Measurements from ENCODE around the gene COX6A1. TPM values are rescaled to one million over a fixed set of nuclear protein-coding genes. Genes with fewer than 3 reads are reported as not detected.

COX6A1 gene
- total RNA-seq, 1 experiment from 2014 or later, result 2,042 TPM

DNA sequence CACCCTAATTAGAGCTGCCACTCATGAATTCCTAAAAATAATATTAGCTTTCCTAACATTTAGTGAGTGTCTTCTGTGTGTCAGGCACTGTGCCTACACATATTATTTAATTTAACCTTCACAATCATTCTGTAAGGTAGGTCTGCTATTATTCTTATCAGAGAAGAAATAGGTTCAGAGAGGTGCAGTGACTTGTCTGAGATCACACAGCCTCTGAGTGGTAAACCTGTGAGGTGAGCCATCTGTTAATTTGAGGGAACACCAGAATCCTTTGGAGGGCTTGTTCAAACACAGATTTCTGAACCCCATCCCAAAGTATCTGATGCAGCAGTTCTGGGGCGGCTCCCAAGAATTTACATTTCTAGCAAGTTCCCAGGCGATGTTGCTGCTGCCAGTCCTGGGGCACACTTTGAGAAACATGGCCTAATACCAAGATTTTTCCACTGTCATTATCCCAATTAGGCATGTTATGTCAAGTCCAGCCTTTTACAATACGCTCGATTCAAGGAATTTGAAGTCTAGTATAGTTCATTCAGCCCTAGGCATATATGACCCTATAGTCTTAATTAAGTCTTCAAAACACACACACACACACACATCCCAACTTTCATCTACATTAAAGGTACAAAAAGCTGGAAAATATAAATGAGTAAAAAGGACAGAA, 19.9 kb upstream of the COX6A1 start:
- Histone ChIP-seq H3K9me3 (ENCODE audit: low read length) (no peaks in the 10 kb centered on the region), H3K4me1 (ENCODE audit: insufficient read depth, low read length) (no peaks in the 10 kb centered on the region), H3K4me3 (ENCODE audit: low read length) (no peak overlapping the region), H3K9me2 (replicated peaks; ENCODE audit: low read length) (no peaks in the 10 kb centered on the region), H3K27me3 (ENCODE audit: low read length) (no peaks in the 10 kb centered on the region), H3F3A (ENCODE audit: low read length, unreplicated experiment) (no peaks in the 10 kb centered on the region), H3K79me2 (ENCODE audit: low read length) (no peaks in the 10 kb centered on the region), H3K36me3 (ENCODE audit: low read depth, low read length) (no peaks in the 10 kb centered on the region), H4K20me1 (ENCODE audit: low read length) (no peaks in the 10 kb centered on the region), H3K4me2 (ENCODE audit: low read length) (no peak overlapping the region), H3K9ac (ENCODE audit: low read length) (no peak overlapping the region), H2AFZ (ENCODE audit: low read length) (no peak overlapping the region), H3K27ac (ENCODE audit: low read length) (no peak overlapping the region)
- TF ChIP-seq, protein P1, sequence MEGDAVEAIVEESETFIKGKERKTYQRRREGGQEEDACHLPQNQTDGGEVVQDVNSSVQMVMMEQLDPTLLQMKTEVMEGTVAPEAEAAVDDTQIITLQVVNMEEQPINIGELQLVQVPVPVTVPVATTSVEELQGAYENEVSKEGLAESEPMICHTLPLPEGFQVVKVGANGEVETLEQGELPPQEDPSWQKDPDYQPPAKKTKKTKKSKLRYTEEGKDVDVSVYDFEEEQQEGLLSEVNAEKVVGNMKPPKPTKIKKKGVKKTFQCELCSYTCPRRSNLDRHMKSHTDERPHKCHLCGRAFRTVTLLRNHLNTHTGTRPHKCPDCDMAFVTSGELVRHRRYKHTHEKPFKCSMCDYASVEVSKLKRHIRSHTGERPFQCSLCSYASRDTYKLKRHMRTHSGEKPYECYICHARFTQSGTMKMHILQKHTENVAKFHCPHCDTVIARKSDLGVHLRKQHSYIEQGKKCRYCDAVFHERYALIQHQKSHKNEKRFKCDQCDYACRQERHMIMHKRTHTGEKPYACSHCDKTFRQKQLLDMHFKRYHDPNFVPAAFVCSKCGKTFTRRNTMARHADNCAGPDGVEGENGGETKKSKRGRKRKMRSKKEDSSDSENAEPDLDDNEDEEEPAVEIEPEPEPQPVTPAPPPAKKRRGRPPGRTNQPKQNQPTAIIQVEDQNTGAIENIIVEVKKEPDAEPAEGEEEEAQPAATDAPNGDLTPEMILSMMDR (conservative IDR thresholded peaks at IDR 0.05; ENCODE audit: low read depth, low read length), result no peak
- no peak for TF ChIP-seq EZH2 (IDR thresholded peaks at IDR 0.05; ENCODE audit: low read length, unreplicated experiment)
- no peak for TF ChIP-seq EZH2phosphoT487 (IDR thresholded peaks at IDR 0.05; ENCODE audit: borderline replicate concordance, low read length)
- no peak for DNase-seq
- intact Hi-C loops (cut with micrococcal nuclease), result no loop called here
- BruUV-seq (replicated peaks), result no TSS peak
- no peak for ATAC-seq
- CTCF ChIA-PET, result no interaction called here
- POLR2A ChIA-PET (ENCODE audit: unreplicated experiment), result interaction anchor here (0.7 kb wide), 1 partner anchor 231 kb away, joined by 7 read pairs; no protein-coding TSS in a partner anchor

DNA sequence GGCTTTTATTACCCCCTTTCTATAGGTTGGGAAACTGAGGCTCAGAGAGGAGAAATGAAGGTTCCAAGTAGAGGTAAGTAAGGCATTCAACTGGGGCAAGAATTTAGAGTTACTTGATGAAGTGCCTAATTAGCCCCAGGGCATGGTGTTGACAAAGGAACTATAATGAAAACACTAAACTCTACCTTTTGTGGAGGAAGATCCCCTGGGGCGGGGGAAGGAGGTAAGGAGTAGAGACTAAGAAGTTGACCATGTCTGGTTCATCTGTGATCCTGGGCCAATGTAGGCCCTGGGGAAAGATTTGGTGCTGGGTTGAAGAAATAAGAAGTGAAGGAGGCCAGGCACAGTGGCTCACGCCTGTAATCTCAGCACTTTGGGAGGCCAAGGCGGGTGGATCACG, 16.2 kb upstream of the COX6A1 start:
- Histone ChIP-seq H3K9ac (ENCODE audit: low read length) (no peak overlapping the region), H3K4me1 (ENCODE audit: insufficient read depth, low read length) (no peaks in the 10 kb centered on the region), H3K4me3 (ENCODE audit: low read length) (no peak overlapping the region), H3K27me3 (ENCODE audit: low read length) (no peaks in the 10 kb centered on the region), H4K20me1 (ENCODE audit: low read length) (no peaks in the 10 kb centered on the region), H3K36me3 (ENCODE audit: low read depth, low read length) (no peaks in the 10 kb centered on the region), H3K9me2 (replicated peaks; ENCODE audit: low read length) (no peaks in the 10 kb centered on the region), H2AFZ (ENCODE audit: low read length) (no peak overlapping the region), H3K27ac (ENCODE audit: low read length) (no peak overlapping the region), H3K79me2 (ENCODE audit: low read length) (no peaks in the 10 kb centered on the region), H3K4me2 (ENCODE audit: low read length) (no peak overlapping the region), H3F3A (ENCODE audit: low read length, unreplicated experiment) (no peaks in the 10 kb centered on the region), H3K9me3 (ENCODE audit: low read length) (no peaks in the 10 kb centered on the region)
- BruUV-seq (replicated peaks), result no TSS peak
- ATAC-seq (no peak), DNase-seq (no peak)
- ChIA-PET POLR2A (ENCODE audit: unreplicated experiment) (no interaction called here), CTCF (no interaction called here)
- intact Hi-C loops (cut with micrococcal nuclease), result no loop called here
- TF ChIP-seq, protein P1 (conservative IDR thresholded peaks at IDR 0.05; ENCODE audit: low read depth, low read length), result no peak
- no peak for TF ChIP-seq EZH2 (IDR thresholded peaks at IDR 0.05; ENCODE audit: low read length, unreplicated experiment)
- TF ChIP-seq EZH2phosphoT487 (IDR thresholded peaks at IDR 0.05; ENCODE audit: borderline replicate concordance, low read length), result no peak

DNA sequence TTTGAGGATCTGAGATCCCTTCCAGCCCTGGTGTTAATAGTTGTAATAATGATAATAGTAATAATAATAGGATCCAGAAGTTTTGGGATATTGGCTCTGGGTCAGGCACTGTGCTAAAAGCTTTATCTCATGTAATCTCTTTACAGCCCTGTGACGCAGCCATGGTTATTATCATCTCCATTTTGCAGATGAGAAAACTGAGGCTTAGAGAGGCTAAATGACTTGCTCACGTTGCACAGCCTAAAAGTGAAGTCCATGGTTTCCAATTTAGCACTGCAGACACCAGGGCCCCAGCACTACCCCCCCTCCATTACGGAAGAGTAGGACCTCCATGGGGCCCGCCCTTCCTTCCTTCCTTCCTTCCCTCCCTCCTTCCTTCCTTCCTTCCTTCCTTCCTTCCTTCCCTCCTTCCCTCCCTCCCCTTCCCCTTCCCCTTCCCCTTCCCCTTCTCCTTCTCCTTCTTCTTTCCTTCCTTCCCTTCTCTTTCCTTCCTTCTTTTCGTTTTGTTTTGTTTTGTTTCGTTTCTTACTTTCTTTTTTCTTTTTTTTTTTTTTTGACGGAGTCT, 14.9 kb upstream of the COX6A1 start:
- Histone ChIP-seq H3K4me3 (ENCODE audit: low read length) (no peak overlapping the region), H3K79me2 (ENCODE audit: low read length) (no peaks in the 10 kb centered on the region), H3F3A (ENCODE audit: low read length, unreplicated experiment) (no peaks in the 10 kb centered on the region), H2AFZ (ENCODE audit: low read length) (no peak overlapping the region), H3K36me3 (ENCODE audit: low read depth, low read length) (no peaks in the 10 kb centered on the region), H3K9me3 (ENCODE audit: low read length) (no peaks in the 10 kb centered on the region), H3K9ac (ENCODE audit: low read length) (no peak overlapping the region), H3K4me2 (ENCODE audit: low read length) (no peak overlapping the region), H3K4me1 (ENCODE audit: insufficient read depth, low read length) (no peaks in the 10 kb centered on the region), H4K20me1 (ENCODE audit: low read length) (no peaks in the 10 kb centered on the region), H3K27me3 (ENCODE audit: low read length) (no peaks in the 10 kb centered on the region), H3K27ac (ENCODE audit: low read length) (no peak overlapping the region), H3K9me2 (replicated peaks; ENCODE audit: low read length) (no peaks in the 10 kb centered on the region)
- ChIA-PET CTCF (no interaction called here), POLR2A (ENCODE audit: unreplicated experiment) (no interaction called here)
- BruUV-seq (replicated peaks), result no TSS peak
- DNase-seq (no peak), ATAC-seq (no peak)
- TF ChIP-seq, protein P1 (conservative IDR thresholded peaks at IDR 0.05; ENCODE audit: low read depth, low read length), result no peak
- TF ChIP-seq EZH2phosphoT487 (IDR thresholded peaks at IDR 0.05; ENCODE audit: borderline replicate concordance, low read length) (no peak), EZH2 (IDR thresholded peaks at IDR 0.05; ENCODE audit: low read length, unreplicated experiment) (no peak)
- intact Hi-C loops (cut with micrococcal nuclease), result no loop called here

All from PC-3 (cell line).